HFF-Myc (cell line): ENCODE measurements around the gene CORO1C.

Experiments
- DNase-seq: peaks from one replicate; pipeline ENCODE4 v3.0.0-alpha.2; 2011; ENCODE audit warnings: low read depth; ENCODE audit errors: extremely low read depth
- H3K4me3 ChIP-seq: replicated peaks from 2 replicates; pipeline ENCODE4 v1.5.1; 2011; ENCODE audit warnings: low read depth, mild to moderate bottlenecking, control low read depth, low read length
- CTCF ChIP-seq: IDR thresholded peaks from 2 replicates; pipeline ENCODE4 v1.5.1; 2012; ENCODE audit warnings: mild to moderate bottlenecking, low read depth, low read length, control low read depth; ENCODE audit errors: missing control alignments

Gene CORO1C

GRCh38 chr12:108693186-108693730 is 38.1 kb downstream of the CORO1C start:
- H3K4me3 ChIP-seq = no peak overlapping the region
- no peak for DNase-seq
- TF ChIP-seq CTCF = no peak

- TF ChIP-seq CTCF = no peak
- peak overlapping the region; percentile 16 for H3K4me3 ChIP-seq
- DNase-seq = no peak
Observed at GRCh38 chr12:108691998-108692808, 39.1 kb downstream of the CORO1C start.

- no peak for TF ChIP-seq CTCF
- H3K4me3 ChIP-seq = peak overlapping the region; percentile 31
- peak; percentile 99 for DNase-seq
Observed at GRCh38 chr12:108691175-108691997, 39.9 kb downstream of the CORO1C start.

- H3K4me3 ChIP-seq = peak overlapping the region; percentile 31
- TF ChIP-seq CTCF = no peak
- DNase-seq = no peak
Observed at GRCh38 chr12:108690542-108691174, 40.7 kb downstream of the CORO1C start.

- DNase-seq = no peak
- TF ChIP-seq CTCF = no peak
- no peak overlapping the region; the same call in 1 of the 2 replicates for H3K4me3 ChIP-seq
Observed at GRCh38 chr12:108690191-108690518, 41.2 kb downstream of the CORO1C start.

GRCh38 chr12:108689314-108690190 is 41.8 kb downstream of the CORO1C start:
- TF ChIP-seq CTCF = no peak
- H3K4me3 ChIP-seq = no peak overlapping the region
- no peak for DNase-seq
